Measurements from ENCODE around the gene TPR.

- TF ChIP-seq EZH2phosphoT487 (IDR thresholded peaks at IDR 0.05; ENCODE audit: borderline replicate concordance, low read length) (no peak), CTCF (IDR thresholded peaks at IDR 0.05; ENCODE audit: low read depth, low read length, poor library complexity, severe bottlenecking) (no peak)
Measured at GRCh38 chr1:186302381-186302920, 72.6 kb downstream of the TPR start.

All from DOHH2 (cell line).